HepG2 (cell line): ENCODE measurements around the gene SLC19A1. TPM values are rescaled to one million over a fixed set of nuclear protein-coding genes. Genes with fewer than 3 reads are reported as not detected.
A peak's percentile ranks its signal among the peaks of the same experiment; 100 is the strongest.

ENCODE experiments used
- ATAC-seq: fragments of 200-7000 bp; cut with Tn5 transposase; 3 replicates; pipeline ENCODE4 v1.9.1; 2020; ENCODE audit warnings: mild to moderate bottlenecking, moderate library complexity
- BruUV-seq: library from RNA; stranded (reverse); fragments of 400-500 nt; replicated peaks from 2 replicates; lab custom pipeline; 2021; lab: Mats Ljungman, UMichigan
- CTCF ChIA-PET: fragments of 300-600 bp; formaldehyde crosslinking; extraction: SDS; loops from one replicate; lab custom pipeline; 2021; ENCODE audit warnings: low total read pairs, inconsistent platforms, low intra/inter-chr PET ratio; lab: Yijun Ruan, JAX
- POLR2A ChIA-PET: fragments of 350-600 bp; sonication (Branson Sonifier 250); formaldehyde crosslinking; loops from one replicate; lab custom pipeline; 2020; ENCODE audit warnings: antibody characterized with exemption, inconsistent platforms; lab: Yijun Ruan, JAX
- DNase-seq: peaks from one replicate; pipeline ENCODE4 v3.0.0-alpha.2; 2015; ENCODE audit warnings: low spot score
- FAIRE-seq: peaks from 3 replicates; lab custom pipeline; 2011; peaks lifted over from hg19 to GRCh38; lab: Jason Lieb, UNC
- H2AFZ ChIP-seq: one replicate; pipeline ENCODE4 v1.6.1; 2011; ENCODE audit warnings: low read length, inconsistent platforms
- H3K27ac ChIP-seq: fragments of 300-600 bp; 3 replicates; pipeline ENCODE4 v1.8.0; 2011; ENCODE audit warnings: mixed run types, mild to moderate bottlenecking, mixed read lengths, low read length, inconsistent platforms; ENCODE audit not compliant: insufficient read depth; ENCODE audit errors: extremely low read length
- H3K27me3 ChIP-seq, 2 experiments: fragments of 200-600 bp in 1 of 2; 2 replicates in 1 of 2; 3 replicates in 1 of 2; pipeline versions ENCODE4 v1.6.0 to v1.8.0; 2011; ENCODE audit warnings: low read length in 2 of 2, mild to moderate bottlenecking in 2 of 2, moderate library complexity in 2 of 2, inconsistent platforms in 1 of 2; ENCODE audit not compliant: insufficient read depth in 2 of 2, control insufficient read depth in 1 of 2
- H3K36me3 ChIP-seq, 2 experiments: fragments of 200-600 bp in 1 of 2; replicated peaks in 1 of 2; 2 replicates in 1 of 2; 3 replicates in 1 of 2; pipeline versions ENCODE4 v1.5.1 to v1.8.0; 2011; ENCODE audit warnings: low read length in 2 of 2, inconsistent platforms in 1 of 2; ENCODE audit not compliant: insufficient read depth in 2 of 2, control insufficient read depth in 1 of 2
- H3K4me1 ChIP-seq: 2 replicates; pipeline ENCODE4 v1.5.1; 2012; ENCODE audit warnings: low read length, inconsistent platforms; ENCODE audit not compliant: insufficient read depth
- H3K4me2 ChIP-seq: 2 replicates; pipeline ENCODE4 v1.6.0; 2011; ENCODE audit warnings: low read depth, low read length, inconsistent platforms
- H3K4me3 ChIP-seq, 3 experiments: fragments of 200-600 bp in 1 of 3; sonication (generic), shearing (Covaris generic) in 1 of 3; replicated peaks in 1 of 3; 2 replicates each; pipeline ENCODE4 v1.5.1; 2011 to 2016; ENCODE audit warnings: low read length in 3 of 3, inconsistent platforms in 2 of 3, low read depth in 2 of 3, mild to moderate bottlenecking in 2 of 3, control low read depth in 1 of 3, mixed read lengths in 1 of 3; ENCODE audit not compliant: insufficient read depth in 1 of 3
- H3K79me2 ChIP-seq: one replicate; pipeline ENCODE4 v1.6.1; 2011; ENCODE audit warnings: low read length, inconsistent platforms; ENCODE audit not compliant: insufficient read depth
- H3K9ac ChIP-seq: 2 replicates; pipeline ENCODE4 v1.6.0; 2011; ENCODE audit warnings: mild to moderate bottlenecking, low read depth, low read length, inconsistent platforms; ENCODE audit not compliant: insufficient read depth
- H3K9me3 ChIP-seq: 2 replicates; pipeline ENCODE4 v1.5.1; 2012; ENCODE audit warnings: mild to moderate bottlenecking, low read length
- H4K20me1 ChIP-seq: 2 replicates; pipeline ENCODE4 v1.6.0; 2011; ENCODE audit warnings: inconsistent platforms, mild to moderate bottlenecking, low read length, moderate library complexity; ENCODE audit not compliant: insufficient read depth
- ARID2 ChIP-seq: sonication (generic); formaldehyde crosslinking; IDR thresholded peaks from 2 replicates; pipeline ENCODE4 v1.8.1; 2022; ENCODE audit warnings: mild to moderate bottlenecking, missing genetic modification reagents, borderline replicate concordance
- BHLHE40 ChIP-seq: IDR thresholded peaks from 2 replicates; pipeline ENCODE4 v1.6.1; 2011; ENCODE audit warnings: low read length, improper control_type of control experiment
- CCAR2 ChIP-seq: fragments of 200-400 bp; formaldehyde crosslinking; optimal IDR thresholded peaks from 2 replicates; pipeline ENCODE3; 2018; ENCODE audit warnings: low read depth, mild to moderate bottlenecking, low read length, moderate library complexity
- FOXA1 ChIP-seq, 2 experiments: fragments of 450-650 bp in 1 of 2; sonication (generic) in 1 of 2; formaldehyde crosslinking in 1 of 2; IDR thresholded peaks; 2 replicates each; pipeline versions ENCODE4 v1.4.0 to v1.6.1; 2016 to 2020; ENCODE audit warnings: missing genetic modification reagents in 1 of 2
- IKZF1 ChIP-seq: fragments of 450-650 bp; IDR thresholded peaks from 2 replicates; pipeline ENCODE4 v1.7.1; 2016
- ZFY ChIP-seq: sonication (generic); formaldehyde crosslinking; IDR thresholded peaks from 2 replicates; pipeline ENCODE4 v1.4.0; 2020; ENCODE audit warnings: missing genetic modification reagents
- ZNF543 ChIP-seq: sonication (generic); formaldehyde crosslinking; IDR thresholded peaks from 2 replicates; pipeline ENCODE4 v1.4.0; 2020; ENCODE audit warnings: mild to moderate bottlenecking, missing genetic modification reagents
- ZNF841 ChIP-seq: sonication (generic); formaldehyde crosslinking; IDR thresholded peaks from 2 replicates; pipeline ENCODE4 v1.8.1; 2023; ENCODE audit warnings: missing genetic modification reagents, borderline replicate concordance
- WGBS: methylation state at CpG from one replicate; pipeline ENCODE4 v1.1.6; 2017; ENCODE audit warnings: low lambda C conversion rate; 5-methylcytosine and 5-hydroxymethylcytosine counted together
- in situ Hi-C: cut with HindIII; loops from 2 replicates; pipeline ENCODE4 v1.10.0; 2017; ENCODE audit warnings: low pct_unique_long_range_greater_than_20kb; ENCODE audit not compliant: extremely low pct_ligation_motif_present
- intact Hi-C: fragments of 100-400 bp; cut with micrococcal nuclease; formaldehyde crosslinking; loops from one replicate; pipeline ENCODE4 v1.10.0; 2022; ENCODE audit not compliant: unreplicated experiment
- polyA plus RNA-seq, 8 experiments: library from polyadenylated mRNA; depleted of rRNA in 3 of 8; stranded (reverse) in 7 of 8; unstranded in 1 of 8; fragments of >200 nt; fragmentation: Illumina TruSeq in 4 of 8; extraction: Trizol in 4 of 8; gene quantifications; 2 replicates each; pipeline versions ENCODE4 v1.2.1 to v1.2.3, GENCODE V29; 2011 to 2016; ENCODE audit warnings: low read depth in 4 of 8, missing spikeins in 1 of 8, mixed read lengths in 1 of 8; ENCODE audit not compliant: insufficient read depth in 1 of 8
- total RNA-seq, 5 experiments: library from RNA; depleted of rRNA; stranded (reverse); fragments of >200 nt; fragmentation: Illumina TruSeq; extraction: Trizol; gene quantifications; 2 replicates each; pipeline ENCODE4 v1.2.3, GENCODE V29; 2016; ENCODE audit warnings: low read depth in 1 of 5
- TF ChIP-seq, protein P1 (sequence below): sonication (generic); formaldehyde crosslinking; IDR thresholded peaks from 2 replicates; pipeline ENCODE4 v1.4.0; 2020; ENCODE audit warnings: missing genetic modification reagents
- TF ChIP-seq, protein P2 (sequence below): fragments of 450-650 bp; IDR thresholded peaks from 2 replicates; pipeline ENCODE4 v1.6.1; 2017; ENCODE audit warnings: mild to moderate bottlenecking

SLC19A1 gene
- total and polyA plus RNA-seq, 2 of the 13 experiments (the other 11 are each of a cell fraction or from before 2014, with no cell fraction given), result 21.8 to 23.0 TPM

DNA sequence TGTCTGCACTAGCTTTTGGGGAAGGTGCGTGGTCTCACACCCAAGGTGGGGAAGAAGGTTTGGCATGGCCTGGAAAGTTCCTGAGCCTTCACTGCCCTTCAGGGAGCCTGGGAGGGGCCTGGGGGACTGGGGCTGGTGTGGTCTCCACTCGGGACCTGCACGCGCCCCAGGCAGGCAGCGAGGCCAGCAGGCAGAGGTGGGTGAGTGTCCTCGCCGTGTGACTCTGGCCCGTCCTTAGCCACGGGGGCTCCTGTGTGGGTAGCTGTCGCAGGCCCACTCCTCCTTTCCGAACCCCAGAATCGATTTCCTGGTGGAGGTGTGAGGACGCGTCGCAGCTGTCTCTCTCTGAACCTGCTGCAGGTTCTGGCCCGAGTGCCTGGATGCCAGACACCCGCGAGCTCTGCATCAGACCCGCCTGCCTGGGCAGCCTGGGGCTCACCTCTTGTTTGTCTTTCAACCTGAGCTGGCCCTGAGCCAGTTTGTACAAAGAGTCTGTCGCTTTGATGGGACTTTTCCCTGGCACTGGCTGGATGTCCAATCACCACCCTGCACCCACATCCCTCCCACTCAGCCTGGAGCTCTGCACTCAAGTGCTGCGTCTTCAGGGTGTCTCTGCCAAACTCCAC lies 36.0 kb upstream of the SLC19A1 start:
- no peak for FAIRE-seq

DNA sequence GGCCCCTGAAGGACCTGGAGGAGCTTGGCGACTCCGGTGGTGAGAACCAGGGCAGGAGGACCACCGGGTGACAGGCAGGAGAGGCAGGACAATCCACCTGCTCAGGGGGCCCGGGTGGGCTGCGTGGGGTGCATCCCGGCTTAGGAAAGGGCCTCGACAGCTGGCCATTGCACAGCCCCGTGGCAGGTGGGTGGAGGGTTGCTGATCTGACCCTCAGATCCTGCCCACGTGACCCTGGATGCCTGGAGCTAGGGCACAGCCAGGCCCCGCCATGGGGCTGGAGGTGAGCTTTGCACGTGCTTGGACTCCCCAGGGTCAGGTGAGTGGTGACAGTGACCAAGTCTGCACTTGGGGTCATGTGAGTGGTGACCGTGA lies 35.5 kb upstream of the SLC19A1 start:
- Histone ChIP-seq H2AFZ (no peak overlapping the region), H3K27ac (no peak overlapping the region), H3K79me2 (no peaks in the 10 kb centered on the region), H4K20me1 (no peaks in the 10 kb centered on the region), H3K4me1 (no peaks in the 10 kb centered on the region), H3K36me3 (no peaks in the 10 kb centered on the region), H3K4me2 (no peak overlapping the region), H3K9me3 (0 out of 2 replicates have a peak, but pooled peaks cover under 1% of the 10 kb centered on the region), H3K27me3 (peaks cover 13 to 50% of the 10 kb centered on the region in 2 experiments; a peak in 4 of 5 replicates)
- no peak for DNase-seq
- in situ Hi-C loops (no loop called here), intact Hi-C loops (no loop called here)
- ATAC-seq, result no peak
- ChIA-PET POLR2A (no interaction called here), CTCF (no interaction called here)
- no peak for FAIRE-seq
- BruUV-seq, result no TSS peak
- TF ChIP-seq BHLHE40 (peak; percentile 25; the same call in 1 of the 2 replicates), ARID2 (CRISPR knock-in tag) (no peak), ZFY (CRISPR knock-in tag) (no peak), ZNF543 (CRISPR knock-in tag) (no peak)
- TF ChIP-seq, protein P1, sequence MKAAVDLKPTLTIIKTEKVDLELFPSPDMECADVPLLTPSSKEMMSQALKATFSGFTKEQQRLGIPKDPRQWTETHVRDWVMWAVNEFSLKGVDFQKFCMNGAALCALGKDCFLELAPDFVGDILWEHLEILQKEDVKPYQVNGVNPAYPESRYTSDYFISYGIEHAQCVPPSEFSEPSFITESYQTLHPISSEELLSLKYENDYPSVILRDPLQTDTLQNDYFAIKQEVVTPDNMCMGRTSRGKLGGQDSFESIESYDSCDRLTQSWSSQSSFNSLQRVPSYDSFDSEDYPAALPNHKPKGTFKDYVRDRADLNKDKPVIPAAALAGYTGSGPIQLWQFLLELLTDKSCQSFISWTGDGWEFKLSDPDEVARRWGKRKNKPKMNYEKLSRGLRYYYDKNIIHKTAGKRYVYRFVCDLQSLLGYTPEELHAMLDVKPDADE, result no peak
- TF ChIP-seq, protein P2, sequence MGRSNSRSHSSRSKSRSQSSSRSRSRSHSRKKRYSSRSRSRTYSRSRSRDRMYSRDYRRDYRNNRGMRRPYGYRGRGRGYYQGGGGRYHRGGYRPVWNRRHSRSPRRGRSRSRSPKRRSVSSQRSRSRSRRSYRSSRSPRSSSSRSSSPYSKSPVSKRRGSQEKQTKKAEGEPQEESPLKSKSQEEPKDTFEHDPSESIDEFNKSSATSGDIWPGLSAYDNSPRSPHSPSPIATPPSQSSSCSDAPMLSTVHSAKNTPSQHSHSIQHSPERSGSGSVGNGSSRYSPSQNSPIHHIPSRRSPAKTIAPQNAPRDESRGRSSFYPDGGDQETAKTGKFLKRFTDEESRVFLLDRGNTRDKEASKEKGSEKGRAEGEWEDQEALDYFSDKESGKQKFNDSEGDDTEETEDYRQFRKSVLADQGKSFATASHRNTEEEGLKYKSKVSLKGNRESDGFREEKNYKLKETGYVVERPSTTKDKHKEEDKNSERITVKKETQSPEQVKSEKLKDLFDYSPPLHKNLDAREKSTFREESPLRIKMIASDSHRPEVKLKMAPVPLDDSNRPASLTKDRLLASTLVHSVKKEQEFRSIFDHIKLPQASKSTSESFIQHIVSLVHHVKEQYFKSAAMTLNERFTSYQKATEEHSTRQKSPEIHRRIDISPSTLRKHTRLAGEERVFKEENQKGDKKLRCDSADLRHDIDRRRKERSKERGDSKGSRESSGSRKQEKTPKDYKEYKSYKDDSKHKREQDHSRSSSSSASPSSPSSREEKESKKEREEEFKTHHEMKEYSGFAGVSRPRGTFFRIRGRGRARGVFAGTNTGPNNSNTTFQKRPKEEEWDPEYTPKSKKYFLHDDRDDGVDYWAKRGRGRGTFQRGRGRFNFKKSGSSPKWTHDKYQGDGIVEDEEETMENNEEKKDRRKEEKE, result no peak
- TF ChIP-seq, all 625 proteins: peak for 1
- 34% methylated on average over 8 of the region's 12 CpGs for WGBS
- Histone ChIP-seq H3K9ac (no peak overlapping the region), H3K4me3 (no peak overlapping the region)

More for the DNA sequence above, 36.0 kb upstream of the SLC19A1 start:
- Histone ChIP-seq H3K27ac (no peak overlapping the region), H3K36me3 (no peaks in the 10 kb centered on the region), H3K9me3 (0 out of 2 replicates have a peak, but pooled peaks cover 5% of the 10 kb centered on the region), H3K9ac (no peak overlapping the region), H3K4me1 (no peaks in the 10 kb centered on the region), H3K4me2 (no peak overlapping the region), H3K79me2 (no peaks in the 10 kb centered on the region), H2AFZ (no peak overlapping the region), H3K27me3 (peaks cover 13 to 45% of the 10 kb centered on the region in 2 experiments; a peak in 4 of 5 replicates), H4K20me1 (no peaks in the 10 kb centered on the region), H3K4me3 (no peak overlapping the region)
- no peak for TF ChIP-seq CCAR2
- no peak for TF ChIP-seq FOXA1 (IDR thresholded peaks at IDR 0.05)
- 0 out of 2 replicates have a peak, but pooled peaks have one; percentile 15 for TF ChIP-seq FOXA1 (CRISPR knock-in tag; IDR thresholded peaks at IDR 0.05)
- TF ChIP-seq ZNF841, result no peak
- no peak for TF ChIP-seq IKZF1
- no TSS peak for BruUV-seq
- DNase-seq (peak; percentile 30), ATAC-seq (peak; percentile 33)
- in situ Hi-C loops (no loop called here), intact Hi-C loops (no loop called here)
- POLR2A ChIA-PET, result no interaction called here
- CTCF ChIA-PET, result no interaction called here
- 31% methylated on average over 7 of the region's 21 CpGs for WGBS
